Heart left ventricle (tissue), 16 donors: Measurements from ENCODE around the gene ARHGAP26. TPM values are rescaled to one million over a fixed set of nuclear protein-coding genes. Genes with fewer than 3 reads are reported as not detected.
A peak's percentile ranks its signal among the peaks of the same experiment; 100 is the strongest.

Source experiments
- ATAC-seq, 4 donors: fragments of 200-7000 bp; cut with Tn5 transposase; one replicate each; pipeline ENCODE4 v1.9.1; 2020 to 2022; ENCODE audit warnings: moderate library complexity in 4 of 4, mild to moderate bottlenecking in 3 of 4, moderate number of reproducible peaks in 1 of 4
- DNase-seq, 5 donors: peaks; one replicate each; pipeline ENCODE4 v3.0.0-alpha.2; 2020
- H3K27ac ChIP-seq, 12 donors: fragments of 200-600 bp; sonication (generic) in 4 of 12; one replicate each; pipeline versions ENCODE4 v1.5.0 to v1.8.0; 2016 to 2022; ENCODE audit warnings: mild to moderate bottlenecking in 2 of 12
- H3K27me3 ChIP-seq, 9 donors: fragments of 200-600 bp; sonication (generic) in 2 of 9; one replicate each; pipeline versions ENCODE4 v1.5.1 to v1.8.0; 2016 to 2022; ENCODE audit warnings: mild to moderate bottlenecking in 3 of 9
- H3K36me3 ChIP-seq, 9 donors: fragments of 200-600 bp; sonication (generic) in 2 of 9; one replicate each; pipeline versions ENCODE4 v1.5.0 to v1.8.0; 2018 to 2022; ENCODE audit warnings: mild to moderate bottlenecking in 2 of 9
- H3K4me1 ChIP-seq, 12 donors: fragments of 200-600 bp; sonication (generic) in 4 of 12; one replicate each; pipeline versions ENCODE4 v1.5.0 to v1.8.0; 2016 to 2022; ENCODE audit warnings: mild to moderate bottlenecking in 3 of 12
- H3K4me3 ChIP-seq, 12 donors: fragments of 200-600 bp; sonication (generic) in 4 of 12; one replicate each; pipeline versions ENCODE4 v1.5.0 to v1.8.0; 2017 to 2022; ENCODE audit warnings: mild to moderate bottlenecking in 9 of 12, moderate library complexity in 4 of 12
- H3K9me3 ChIP-seq, 12 donors: fragments of 200-600 bp; sonication (generic) in 4 of 12; one replicate each; pipeline versions ENCODE4 v1.5.0 to v1.8.0; 2016 to 2022; ENCODE audit warnings: mild to moderate bottlenecking in 1 of 12
- POLR2A ChIP-seq, 2 donors: fragments of 450-650 bp; IDR thresholded peaks; one replicate each; pipeline ENCODE4 v1.6.1; 2017; ENCODE audit warnings: antibody characterized with exemption in 2 of 2, mild to moderate bottlenecking in 2 of 2, moderate library complexity in 2 of 2
- WGBS, 4 donors: extraction: QIAGEN DNeasy Blood & Tissue Kit in 2 of 4; methylation state at CpG; one replicate each; pipeline versions ENCODE4 v1.1.5 to v1.1.7; 2013 to 2018; 5-methylcytosine and 5-hydroxymethylcytosine counted together
- intact Hi-C, 10 donors: fragments of 100-400 bp; cut with DNase I; formaldehyde crosslinking; loops; one replicate each; pipeline versions ENCODE4 v1.11.1 to v1.14.2; 2022
- long read RNA-seq, 3 donors: library from polyadenylated mRNA; unstranded; transcript quantifications; one replicate each; pipeline ENCODE4 v2.0.0, GENCODE V29; 2020 to 2021
- polyA plus RNA-seq, 2 donors: library from polyadenylated mRNA; stranded (reverse); fragments of 200-250 nt; gene quantifications; one replicate each; pipeline ENCODE4 v1.2.3, GENCODE V29; 2013
- total RNA-seq, 9 donors: library from RNA; depleted of rRNA in 2 of 9; stranded (reverse); fragments of >200 nt in 2 of 9; fragmentation: NEBNext Ultra II Directional in 3 of 9; extraction: Animal tissue kit (Norgen Biotek cat#: 25700) in 3 of 9; gene quantifications; one replicate each; pipeline versions ENCODE4 v1.1.0 to v1.2.4, GENCODE V29; 2016 to 2023
- TF ChIP-seq, protein P1 (sequence below), 12 donors: fragments of 200-600 bp; sonication (generic) in 4 of 12; IDR thresholded peaks; one replicate each; pipeline versions ENCODE4 v1.5.0 to v1.8.0; 2018 to 2022; ENCODE audit warnings: antibody characterized with exemption in 12 of 12, mild to moderate bottlenecking in 5 of 12
- donor health status: ischemic (EF 13 %, LVEDD 7.1; RV severe dilation, severe dysfunction).
- donor health status: healthy with polysubstance abuse.
- donor health status: DM: no; HTN: yes; CAD: no.
- donor health status: DM: no; HTN: no; CAD: no.
- donor health status: ischemic (EF 25% LVEDD 6.9; RV normal size, moderate dysfunction).
- donor health status: ischemic (EF 25% LVEDD 5.7; RV mildly dilated, moderate dysfunction).
- donor health status: healthy.
- donor health status: DM: yes; HTN: yes; CAD: no.
- donor health status: ischemic (EF 35%, LVEDD 5.7; RV mildly dilated, moderate dysfunction).
- donor health status: nonischemic (EF 11% LVEDD 7.7; RV severe dilation, severe dysfunction).
- donor health status: DM: yes; HTN: yes; CAD: no.
- donor health status: PGD.
- donor health status: ischemic (EF 29% LVEDD 5.4; RV normal size, mild dysfunction).
- donor health status: nonischemic (EF 23%, LVEDD 6.1; RV moderate dilation, normal function).

The ARHGAP26 gene, protein sequence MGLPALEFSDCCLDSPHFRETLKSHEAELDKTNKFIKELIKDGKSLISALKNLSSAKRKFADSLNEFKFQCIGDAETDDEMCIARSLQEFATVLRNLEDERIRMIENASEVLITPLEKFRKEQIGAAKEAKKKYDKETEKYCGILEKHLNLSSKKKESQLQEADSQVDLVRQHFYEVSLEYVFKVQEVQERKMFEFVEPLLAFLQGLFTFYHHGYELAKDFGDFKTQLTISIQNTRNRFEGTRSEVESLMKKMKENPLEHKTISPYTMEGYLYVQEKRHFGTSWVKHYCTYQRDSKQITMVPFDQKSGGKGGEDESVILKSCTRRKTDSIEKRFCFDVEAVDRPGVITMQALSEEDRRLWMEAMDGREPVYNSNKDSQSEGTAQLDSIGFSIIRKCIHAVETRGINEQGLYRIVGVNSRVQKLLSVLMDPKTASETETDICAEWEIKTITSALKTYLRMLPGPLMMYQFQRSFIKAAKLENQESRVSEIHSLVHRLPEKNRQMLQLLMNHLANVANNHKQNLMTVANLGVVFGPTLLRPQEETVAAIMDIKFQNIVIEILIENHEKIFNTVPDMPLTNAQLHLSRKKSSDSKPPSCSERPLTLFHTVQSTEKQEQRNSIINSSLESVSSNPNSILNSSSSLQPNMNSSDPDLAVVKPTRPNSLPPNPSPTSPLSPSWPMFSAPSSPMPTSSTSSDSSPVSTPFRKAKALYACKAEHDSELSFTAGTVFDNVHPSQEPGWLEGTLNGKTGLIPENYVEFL
- total RNA-seq (10 to 100 TPM; 22.9 to 52.1 (median 35.6) TPM), polyA plus RNA-seq (10 to 100 TPM; 11.9 to 18.2 TPM)
- long read RNA-seq, donor 1, partial matches to known transcripts: 2 of 12 reads
- long read RNA-seq, donor 1, other reads (novel, unspliced or antisense): 10 of 12 reads
- long read RNA-seq, donor 2, partial matches to known transcripts: 2 of 20 reads
- long read RNA-seq, donor 2, other reads (novel, unspliced or antisense): 18 of 20 reads
- long read RNA-seq, donor 3, partial matches to known transcripts: 1 of 9 reads
- long read RNA-seq, donor 3, other reads (novel, unspliced or antisense): 8 of 9 reads

DNA sequence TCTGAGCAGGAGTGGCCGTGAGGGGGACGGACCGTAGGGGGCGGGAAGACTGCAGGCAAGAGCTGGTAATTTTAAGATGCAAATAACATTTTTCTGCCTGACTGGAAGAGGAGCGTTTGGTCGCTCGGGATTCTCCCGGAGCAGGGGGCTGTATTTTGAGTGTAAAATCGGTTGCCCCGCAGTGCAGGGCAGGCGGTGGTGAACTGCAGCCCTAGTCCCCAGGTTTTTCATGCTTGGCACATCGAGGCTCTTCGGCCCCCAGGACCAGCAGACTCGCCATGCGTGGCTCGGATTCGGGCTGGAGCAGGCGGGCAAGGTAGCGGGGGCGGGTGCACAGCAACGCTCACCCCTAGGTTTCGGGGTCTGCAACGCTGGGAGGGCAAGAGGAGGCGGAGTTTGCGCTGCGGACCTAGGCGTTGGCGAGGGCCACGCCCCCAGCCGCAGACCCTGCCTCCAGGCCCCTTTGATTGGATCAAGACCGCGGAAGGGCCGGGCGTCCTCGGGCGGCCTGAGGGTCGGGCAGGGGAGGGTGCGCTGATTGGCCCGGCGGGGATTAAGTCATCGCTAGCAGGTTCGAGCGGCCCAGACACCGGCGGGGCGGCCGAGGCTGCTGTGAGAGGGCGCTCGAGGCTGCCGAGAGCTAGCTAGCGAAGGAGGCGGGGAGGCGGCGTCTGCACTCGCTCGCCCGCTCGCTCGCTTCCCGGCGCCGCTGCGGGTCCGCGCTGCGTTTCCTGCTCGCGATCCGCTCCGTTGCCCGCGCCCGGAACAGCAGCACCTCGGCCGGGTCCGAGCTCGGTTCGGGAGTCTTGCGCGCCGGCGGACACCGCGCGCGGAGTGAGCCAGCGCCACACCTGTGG is at the start of gene ARHGAP26:
Gene ARHGAP26 (plus strand): TSS at position 585 of the 857 bp plus-strand sequence. CDS start 385 bp downstream, outside the sequence.
- Histone ChIP-seq H3K27me3 (no peaks in the 10 kb centered on the region), H3K9me3 (no peaks in the 10 kb centered on the region), H3K36me3 (no peaks in the 10 kb centered on the region), H3K27ac (peak within 1 kb of the TSS; percentile 81 to 94 (median 90)), H3K4me1 (peaks cover 5 to 47% (median 28%) of the 10 kb centered on the region in 12 donors), H3K4me3 (peak within 1 kb of the TSS; percentile 65 to 99 (median 81))
- ATAC-seq (peak; percentile 95 to 99 (median 96)), DNase-seq (peak; percentile 98 to 99 (median 99))
- TF ChIP-seq POLR2A (IDR thresholded peaks at IDR 0.05): peak; percentile 99 to 100
- TF ChIP-seq, protein P1, sequence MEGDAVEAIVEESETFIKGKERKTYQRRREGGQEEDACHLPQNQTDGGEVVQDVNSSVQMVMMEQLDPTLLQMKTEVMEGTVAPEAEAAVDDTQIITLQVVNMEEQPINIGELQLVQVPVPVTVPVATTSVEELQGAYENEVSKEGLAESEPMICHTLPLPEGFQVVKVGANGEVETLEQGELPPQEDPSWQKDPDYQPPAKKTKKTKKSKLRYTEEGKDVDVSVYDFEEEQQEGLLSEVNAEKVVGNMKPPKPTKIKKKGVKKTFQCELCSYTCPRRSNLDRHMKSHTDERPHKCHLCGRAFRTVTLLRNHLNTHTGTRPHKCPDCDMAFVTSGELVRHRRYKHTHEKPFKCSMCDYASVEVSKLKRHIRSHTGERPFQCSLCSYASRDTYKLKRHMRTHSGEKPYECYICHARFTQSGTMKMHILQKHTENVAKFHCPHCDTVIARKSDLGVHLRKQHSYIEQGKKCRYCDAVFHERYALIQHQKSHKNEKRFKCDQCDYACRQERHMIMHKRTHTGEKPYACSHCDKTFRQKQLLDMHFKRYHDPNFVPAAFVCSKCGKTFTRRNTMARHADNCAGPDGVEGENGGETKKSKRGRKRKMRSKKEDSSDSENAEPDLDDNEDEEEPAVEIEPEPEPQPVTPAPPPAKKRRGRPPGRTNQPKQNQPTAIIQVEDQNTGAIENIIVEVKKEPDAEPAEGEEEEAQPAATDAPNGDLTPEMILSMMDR (IDR thresholded peaks at IDR 0.05): peak in 9 of 12 donors; percentile 7 to 62 (median 43)
- intact Hi-C loops: loop anchor here (1.0 to 5.0 kb wide), 14 partner anchors 33 to 112 kb away; no protein-coding TSS in a partner anchor
- WGBS, 4 donors: 0% methylated on average over 25 to 87 of the region's 87 CpGs

DNA sequence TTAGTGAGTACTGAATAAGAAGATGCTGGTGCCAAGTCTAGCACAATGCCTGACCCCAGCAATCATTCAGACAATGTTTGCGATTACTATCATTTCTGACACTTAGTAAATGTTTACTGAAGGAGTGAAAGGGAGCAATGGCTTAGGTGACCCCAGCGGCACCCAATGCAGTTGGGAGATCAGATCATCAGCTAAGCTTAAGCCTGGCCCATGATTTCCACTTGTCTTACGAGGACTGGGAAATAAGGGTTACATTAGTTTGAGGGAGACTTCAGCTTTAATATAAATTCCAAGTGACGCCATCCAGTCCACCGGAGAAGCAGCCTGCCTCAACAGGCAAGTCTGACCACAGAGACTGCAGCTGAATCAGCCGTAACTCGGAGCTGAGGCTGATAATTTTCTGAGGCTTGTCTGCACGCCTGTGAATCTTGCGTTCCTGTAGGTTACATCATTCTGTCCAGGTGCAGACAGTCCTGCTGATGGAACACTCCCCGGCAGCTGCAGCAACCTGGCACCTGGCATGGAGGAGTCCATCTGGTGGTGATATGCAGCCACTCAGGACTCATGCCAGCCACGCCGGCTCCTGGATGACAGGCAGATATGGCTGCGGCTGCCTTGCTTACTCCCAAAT is 49.4 kb upstream of the ARHGAP26 start:
- peak in 3 of 4 donors; percentile 14 to 41 (median 14) for ATAC-seq
- Histone ChIP-seq H3K4me3 (no peak overlapping the region), H3K27me3 (no peaks in the 10 kb centered on the region), H3K27ac (no peak overlapping the region), H3K4me1 (peaks cover 0 to 27% (median 15%) of the 10 kb centered on the region in 12 donors), H3K36me3 (no peaks in the 10 kb centered on the region), H3K9me3 (no peaks in the 10 kb centered on the region)
- TF ChIP-seq, protein P1 (IDR thresholded peaks at IDR 0.05): peak in 1 of 12 donors; percentile 9
- TF ChIP-seq POLR2A (IDR thresholded peaks at IDR 0.05): no peak
- WGBS, 4 donors: 52 to 67% (median 59%) methylated on average over 9 to 13 of the region's 13 CpGs
- peak in 3 of 5 donors; percentile 66 to 76 (median 74) for DNase-seq
- intact Hi-C loops: loop anchor here in 2 of 10 donors (5.0 kb wide), 2 partner anchors 52 to 152 kb away; partner anchors contain the start of gene ARHGAP26 (in 1 of the 2)

DNA sequence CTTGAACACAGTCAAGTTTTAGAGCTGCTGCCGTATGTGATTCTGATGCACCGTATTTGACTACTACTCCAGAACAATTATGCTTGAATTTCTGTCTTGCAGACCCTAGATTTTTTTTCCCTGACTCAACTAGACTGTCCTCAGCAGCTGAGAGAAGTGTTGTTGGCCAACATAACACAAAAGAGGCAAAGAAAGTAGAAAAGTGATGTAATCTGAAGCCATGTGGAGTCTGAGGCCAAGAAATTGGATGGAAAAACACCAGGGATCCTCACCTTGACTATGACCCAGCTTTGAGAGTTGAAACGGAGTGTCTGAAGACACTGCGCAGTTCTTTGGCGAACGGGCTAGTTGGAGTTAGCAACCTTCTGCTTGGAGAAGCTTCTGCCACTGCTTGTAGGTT is 48.0 kb upstream of the ARHGAP26 start:
- 87 to 96% (median 92%) methylated on average over 6 of the region's 6 CpGs for WGBS, 4 donors
- Histone ChIP-seq H3K4me1 (peaks cover 0 to 29% (median 10%) of the 10 kb centered on the region in 12 donors), H3K27me3 (no peaks in the 10 kb centered on the region), H3K9me3 (no peaks in the 10 kb centered on the region), H3K36me3 (no peaks in the 10 kb centered on the region), H3K4me3 (no peak overlapping the region), H3K27ac (no peak overlapping the region)
- intact Hi-C loops: loop anchor here in 2 of 10 donors (5.0 kb wide), 2 partner anchors 50 to 150 kb away; partner anchors contain the start of gene ARHGAP26 (in 1 of the 2)
- DNase-seq (no peak), ATAC-seq (no peak)
- TF ChIP-seq, protein P1 (IDR thresholded peaks at IDR 0.05): no peak
- TF ChIP-seq POLR2A (IDR thresholded peaks at IDR 0.05): no peak
